GM11168 (cell line): ENCODE results near the gene STK32B.

ENCODE experiments used
- in situ Hi-C: fragments of 300-500 bp; cut with MboI; formaldehyde crosslinking; loops from one replicate; pipeline ENCODE4 v1.12.0; 2022; ENCODE audit warnings: low sequenced_read_pairs; ENCODE audit not compliant: unreplicated experiment

STK32B gene

DNA sequence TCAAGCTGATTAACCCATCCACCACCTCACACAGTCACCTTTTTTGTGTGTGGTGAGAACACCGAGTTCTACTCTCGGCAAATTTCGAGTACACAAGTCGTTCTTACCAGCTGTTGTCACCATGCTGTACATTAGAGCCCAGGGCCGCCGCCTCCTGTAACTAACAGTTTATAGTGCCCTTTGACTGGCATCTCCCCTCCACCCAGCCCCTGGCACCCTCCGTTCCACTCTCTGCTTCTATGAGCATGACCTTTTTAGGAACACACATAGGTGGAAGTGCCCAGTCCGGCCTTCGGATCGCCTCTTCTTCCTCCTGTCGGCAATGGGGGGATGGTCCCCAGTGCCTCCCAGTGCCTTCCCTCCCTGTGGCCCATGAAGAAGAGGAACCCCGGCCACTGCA, 141.4 kb downstream of the STK32B start:
- in situ Hi-C loops = no loop called here

DNA sequence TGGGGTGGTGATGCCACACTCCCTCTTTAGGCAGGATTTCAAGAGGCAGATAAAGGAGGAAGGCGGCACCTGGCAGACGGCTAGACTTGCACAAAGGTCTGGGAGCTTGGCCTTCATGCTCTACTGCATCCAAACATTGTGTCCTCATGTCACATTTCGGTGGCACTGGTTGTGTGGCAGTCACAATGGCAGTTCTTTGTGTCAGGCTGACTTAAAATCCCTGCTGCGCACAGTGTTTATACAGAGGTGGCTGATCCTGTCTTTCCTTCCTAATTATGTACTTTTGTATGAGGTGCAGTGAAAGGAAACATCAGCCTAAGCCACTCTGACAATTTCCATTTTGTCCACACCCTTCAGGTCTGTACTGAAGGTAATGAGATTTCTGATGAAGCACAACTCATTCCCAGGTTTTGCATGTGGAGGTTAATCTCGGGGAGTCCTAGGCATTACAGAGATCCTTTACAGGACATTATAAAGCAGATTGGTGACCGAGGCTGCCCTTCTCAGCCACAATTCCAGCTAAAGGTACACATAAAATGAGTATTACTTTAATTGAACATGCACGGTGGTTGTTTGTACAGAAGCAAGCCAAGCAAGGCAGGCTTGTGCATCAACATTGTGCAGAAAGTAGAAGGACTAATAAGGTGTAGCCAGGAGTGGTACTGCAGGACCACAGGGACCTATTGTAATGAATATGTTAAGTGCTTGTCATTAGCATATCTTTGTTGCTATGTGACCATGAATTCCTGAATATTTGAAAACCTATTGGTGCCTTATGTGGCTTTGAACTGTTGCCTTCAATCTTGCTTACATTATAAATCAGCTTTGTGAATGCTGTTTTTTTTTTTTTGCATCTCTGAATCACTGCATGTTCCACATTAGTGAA, 147.6 kb downstream of the STK32B start:
- in situ Hi-C loops = no loop called here

DNA sequence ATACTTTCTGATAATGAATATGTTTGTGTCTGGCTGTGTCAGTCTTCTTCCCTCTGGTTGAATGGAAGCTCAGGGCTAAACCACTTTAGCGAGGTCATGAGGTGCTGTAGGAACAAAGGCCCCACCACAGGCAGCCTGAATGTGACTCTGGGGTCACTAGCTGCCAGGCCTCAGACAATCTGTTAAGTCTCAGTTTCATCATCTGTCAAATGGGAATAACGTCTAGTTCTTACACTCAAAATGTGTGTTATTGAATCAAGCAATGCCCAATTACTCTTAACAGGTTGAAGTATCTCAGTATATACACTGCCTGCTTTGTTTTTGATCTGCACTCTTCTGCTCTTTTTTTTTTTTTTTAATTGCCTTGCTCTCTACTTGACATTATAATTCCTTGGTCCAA, 148.6 kb downstream of the STK32B start:
- in situ Hi-C loops = no loop called here

DNA sequence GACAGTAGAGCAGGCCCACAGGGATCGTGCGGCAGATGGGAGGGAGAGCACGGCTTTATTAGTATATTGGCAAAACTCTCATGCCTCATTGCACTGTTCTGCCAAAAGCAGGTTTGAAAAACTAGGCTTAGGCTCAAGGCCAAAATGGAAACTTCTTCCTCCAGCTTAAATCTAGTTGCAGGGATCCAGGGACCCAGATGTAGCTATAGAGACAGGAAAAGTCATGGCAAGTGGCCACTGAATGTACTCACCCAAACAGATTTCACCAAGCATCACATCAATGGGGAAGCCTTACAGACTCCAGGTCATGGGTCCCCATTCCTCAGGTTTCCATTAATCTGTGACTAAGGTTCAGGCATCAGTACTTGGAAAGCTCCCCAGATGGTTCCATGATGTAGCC, 149.2 kb downstream of the STK32B start:
- in situ Hi-C loops = no loop called here

DNA sequence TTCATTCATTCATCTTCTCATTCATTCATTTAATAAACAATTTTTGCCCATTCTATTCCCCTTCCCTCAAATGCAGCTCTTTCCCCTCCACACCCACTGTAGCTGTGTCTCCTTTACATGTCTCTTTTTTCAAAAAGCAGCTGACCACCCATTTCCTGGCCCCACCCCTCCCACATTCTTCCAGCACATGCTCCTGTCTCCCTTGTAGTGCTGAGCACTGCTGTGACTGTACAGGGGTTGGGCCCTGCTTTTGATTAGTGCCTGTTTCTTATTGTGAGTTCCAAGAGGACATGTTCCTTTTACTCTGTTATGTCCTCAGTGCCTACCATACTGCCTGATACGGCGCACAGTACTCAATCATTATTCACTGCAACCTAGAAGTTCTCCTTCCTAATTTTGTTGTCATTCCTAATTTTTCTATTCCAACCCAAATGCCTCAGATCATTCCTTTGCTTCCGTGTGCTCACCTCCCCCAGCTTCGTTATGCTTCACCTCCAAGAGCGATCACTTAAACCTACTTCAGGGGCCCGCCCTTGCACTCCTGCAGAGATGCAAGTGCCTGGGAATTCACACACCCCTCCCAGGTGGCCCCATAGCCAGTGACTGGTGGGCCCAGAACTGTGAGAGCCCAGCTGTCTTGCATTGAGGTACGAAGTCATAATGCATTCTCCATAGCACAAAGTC, 152.2 kb downstream of the STK32B start:
- in situ Hi-C loops = no loop called here

DNA sequence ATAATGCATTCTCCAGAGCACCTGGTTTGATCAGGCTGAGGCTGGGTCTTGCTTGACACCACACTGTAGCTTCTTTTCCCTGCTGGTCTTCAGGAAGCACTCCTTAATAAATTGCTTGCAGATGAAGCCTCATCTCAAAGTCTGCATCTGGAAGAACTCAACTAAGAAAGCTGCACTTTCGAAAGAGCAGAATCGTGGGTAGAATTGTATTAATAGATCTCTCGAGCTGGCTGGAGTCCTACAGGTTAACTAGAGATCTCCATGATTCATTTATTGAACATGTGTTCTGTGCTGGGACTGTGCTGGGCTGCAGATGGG, 152.7 kb downstream of the STK32B start:
- in situ Hi-C loops = no loop called here

DNA sequence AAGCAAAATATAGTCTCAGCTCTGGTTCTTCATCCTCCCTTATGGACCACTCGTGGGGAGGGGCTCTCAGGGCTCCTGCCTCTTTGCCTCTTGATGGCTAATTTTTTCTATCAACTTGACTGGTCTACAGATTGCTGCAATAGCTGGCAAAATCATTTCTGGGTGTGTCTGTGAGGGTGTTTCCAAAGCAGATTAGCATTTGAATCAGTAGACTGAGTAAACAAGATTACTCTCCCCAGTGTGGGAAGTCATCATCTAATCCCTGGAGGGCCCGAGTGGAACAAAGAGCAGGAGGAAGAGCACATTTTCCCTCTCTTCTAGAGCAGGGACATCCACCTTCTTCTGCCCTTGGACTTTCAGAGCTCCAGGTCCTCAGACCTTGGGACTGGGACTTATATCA, 153.5 kb downstream of the STK32B start:
- in situ Hi-C loops = no loop called here

DNA sequence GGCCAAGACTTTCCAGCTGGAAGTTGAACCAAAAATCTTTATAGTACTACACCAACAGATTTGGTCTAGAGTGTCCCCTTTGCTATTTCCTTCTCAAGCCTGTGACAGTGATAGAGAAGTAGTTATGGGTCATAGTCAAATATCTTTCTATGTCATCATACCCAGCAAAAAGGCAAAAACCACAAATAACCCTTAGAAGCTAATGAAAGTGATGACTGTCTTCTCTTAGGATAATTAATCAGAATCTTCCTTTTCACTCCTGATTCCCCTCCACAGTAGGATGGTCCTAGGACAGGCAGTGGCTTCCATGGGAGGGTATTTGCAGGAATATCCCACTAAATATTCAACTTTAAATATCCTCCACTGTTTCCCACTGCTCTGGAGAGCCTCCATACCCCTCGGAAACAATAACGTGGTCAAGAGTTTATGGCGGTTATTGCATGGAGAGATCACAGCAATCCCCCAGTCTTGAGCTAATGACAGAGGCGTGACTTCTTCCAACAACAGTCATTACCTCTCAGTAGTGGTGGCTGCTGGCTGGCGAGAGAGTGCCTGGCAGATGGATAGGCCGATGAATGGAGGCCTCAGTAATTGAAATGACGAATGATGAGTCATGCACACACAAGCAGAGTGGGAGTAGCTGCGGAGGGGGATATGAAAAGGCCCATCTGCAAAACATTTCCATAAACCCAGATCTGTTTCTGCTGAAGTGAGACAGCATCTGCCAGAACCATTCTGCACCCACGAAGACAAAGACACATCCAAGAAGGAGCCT, 154.9 kb downstream of the STK32B start:
- in situ Hi-C loops = no loop called here

DNA sequence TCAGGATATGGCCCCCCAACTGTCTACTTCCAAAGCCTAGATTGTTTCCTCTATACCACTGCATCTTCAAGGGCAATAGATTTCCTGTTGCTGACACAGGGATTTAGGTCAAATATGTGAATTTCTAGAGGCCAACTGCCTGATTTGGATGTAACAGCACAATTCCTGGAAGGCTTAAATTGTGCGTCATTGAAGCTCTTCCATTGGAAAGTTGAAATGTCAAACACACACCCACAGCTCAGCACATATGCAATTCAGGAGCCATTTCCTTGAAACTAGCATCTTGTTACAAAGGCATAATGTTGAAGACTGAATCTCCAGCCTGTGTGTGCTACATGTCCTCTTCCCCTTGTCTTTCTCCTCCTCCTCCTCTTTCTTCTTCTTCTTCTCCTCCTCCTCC, 158.6 kb downstream of the STK32B start:
- in situ Hi-C loops = no loop called here

DNA sequence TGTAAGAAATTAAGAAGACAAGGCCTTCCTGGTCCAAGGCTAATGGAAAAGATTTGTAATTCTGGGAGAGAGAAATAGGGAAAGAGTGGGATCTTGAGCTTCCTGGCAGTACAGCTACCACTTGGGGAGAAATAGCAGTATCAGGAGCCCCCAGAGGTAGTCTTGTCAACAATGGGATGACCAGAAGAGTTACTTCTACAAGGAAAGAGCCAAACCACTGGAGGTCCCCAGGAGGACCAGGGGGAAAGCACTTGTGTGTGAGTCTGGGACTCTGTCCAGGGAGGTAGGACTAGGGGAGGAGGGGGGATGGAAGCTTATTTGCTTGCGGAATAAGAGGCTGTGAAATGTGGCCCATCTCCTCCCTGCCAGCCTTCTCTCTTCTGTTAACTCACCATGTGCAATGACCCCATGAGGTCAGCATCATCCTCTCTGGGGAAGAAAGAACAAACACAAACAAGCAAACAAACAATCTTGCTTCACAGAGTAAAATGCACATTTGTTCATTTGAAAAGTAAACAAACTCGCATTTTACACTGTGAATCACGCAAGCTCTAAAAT, 160.1 kb downstream of the STK32B start:
- in situ Hi-C loops = no loop called here

DNA sequence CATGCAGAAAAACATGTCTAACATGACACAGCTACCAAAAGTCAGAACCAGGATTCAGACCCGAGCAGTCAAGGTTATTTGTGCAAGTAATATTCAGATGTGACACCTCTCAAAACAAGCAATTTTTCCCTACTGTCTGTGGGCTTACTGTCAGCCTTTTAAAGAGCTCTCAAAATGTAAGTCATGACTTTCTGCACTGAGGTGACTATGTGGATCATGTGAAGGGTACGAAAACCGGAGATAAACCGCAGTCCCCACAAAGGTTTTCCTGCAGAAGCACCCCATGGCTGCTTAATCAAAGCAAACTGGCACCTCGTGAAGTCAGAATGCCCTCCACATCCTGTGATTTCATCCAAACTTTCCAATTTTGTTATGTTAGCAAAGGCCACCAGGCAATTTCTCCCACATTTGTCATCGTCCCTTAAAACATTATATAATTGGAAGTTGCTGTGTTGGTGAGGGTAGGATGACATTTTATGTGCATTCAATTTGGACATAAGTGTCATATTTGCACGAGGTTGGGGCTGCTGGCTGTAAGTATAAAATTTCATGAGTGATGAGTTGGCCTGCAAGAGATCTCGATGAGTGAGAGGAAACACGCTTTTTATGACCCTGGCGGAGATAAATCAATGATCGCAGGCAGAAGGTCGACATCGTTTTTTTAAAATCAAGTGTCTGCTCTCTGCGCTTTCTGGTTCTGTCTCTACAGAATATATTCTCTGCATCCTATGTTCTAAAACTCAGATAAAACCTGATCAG, 161.2 kb downstream of the STK32B start:
- in situ Hi-C loops = no loop called here

DNA sequence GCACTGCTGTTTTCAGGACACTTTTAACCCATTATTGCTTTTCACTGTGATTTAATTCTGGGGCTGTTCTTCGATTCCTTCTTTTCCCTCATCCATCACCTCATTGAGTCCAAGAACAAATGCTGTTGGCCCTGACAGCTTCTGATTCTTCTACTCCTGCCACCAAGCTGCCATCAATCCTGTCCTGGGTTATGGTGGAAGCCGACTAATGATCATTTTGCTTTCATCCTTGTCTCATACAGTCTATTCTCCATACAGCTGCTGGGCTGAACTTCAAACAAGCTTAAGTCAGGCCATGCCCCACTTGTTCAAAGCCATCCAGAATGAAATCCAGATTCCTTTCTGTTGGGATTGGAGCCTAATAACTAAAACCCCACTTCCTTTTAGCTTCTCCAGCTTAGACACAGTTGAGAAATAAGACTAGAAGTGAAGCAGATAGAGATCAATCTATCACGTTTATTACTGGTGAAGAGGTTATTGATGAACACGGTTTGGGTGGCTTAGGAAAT, 161.9 kb downstream of the STK32B start:
- in situ Hi-C loops = no loop called here

DNA sequence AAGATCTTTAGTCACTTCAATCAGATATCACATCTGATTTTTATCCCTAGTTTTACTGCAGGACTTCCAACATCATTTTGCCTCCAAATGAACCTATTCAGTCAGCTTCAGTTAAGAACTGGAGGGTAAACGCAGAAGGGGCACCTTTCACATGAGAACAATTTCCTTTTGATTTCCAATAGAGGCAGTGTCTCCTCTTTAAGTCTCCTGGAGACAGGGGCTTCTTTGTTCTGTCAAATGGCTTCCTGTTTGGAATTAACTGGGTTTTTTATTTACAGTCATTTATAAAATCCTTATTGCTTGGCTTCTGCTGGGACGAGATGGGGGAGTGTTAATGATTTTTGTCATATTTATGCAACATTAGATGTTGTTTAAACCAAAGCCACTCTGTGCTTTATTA, 164.0 kb downstream of the STK32B start:
- in situ Hi-C loops = no loop called here

DNA sequence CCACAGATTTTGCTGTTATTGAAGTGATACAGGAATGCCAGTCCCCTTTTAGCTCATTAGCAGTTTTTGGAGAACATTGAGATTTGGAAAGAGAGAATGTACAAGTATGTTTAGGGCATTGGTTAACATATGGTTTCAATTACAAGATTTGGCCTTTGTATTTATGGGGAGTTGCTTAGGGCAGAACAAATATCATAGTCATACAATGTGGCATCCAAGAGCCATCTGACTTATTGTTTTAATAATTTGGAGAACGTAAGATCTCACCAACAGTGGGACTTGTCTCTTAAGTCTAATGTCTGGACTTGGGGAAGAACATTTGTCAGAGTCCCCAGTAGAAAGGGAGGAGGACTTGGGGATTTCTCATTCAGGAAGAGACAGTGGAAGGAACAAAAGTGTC, 166.1 kb downstream of the STK32B start:
- in situ Hi-C loops = no loop called here

DNA sequence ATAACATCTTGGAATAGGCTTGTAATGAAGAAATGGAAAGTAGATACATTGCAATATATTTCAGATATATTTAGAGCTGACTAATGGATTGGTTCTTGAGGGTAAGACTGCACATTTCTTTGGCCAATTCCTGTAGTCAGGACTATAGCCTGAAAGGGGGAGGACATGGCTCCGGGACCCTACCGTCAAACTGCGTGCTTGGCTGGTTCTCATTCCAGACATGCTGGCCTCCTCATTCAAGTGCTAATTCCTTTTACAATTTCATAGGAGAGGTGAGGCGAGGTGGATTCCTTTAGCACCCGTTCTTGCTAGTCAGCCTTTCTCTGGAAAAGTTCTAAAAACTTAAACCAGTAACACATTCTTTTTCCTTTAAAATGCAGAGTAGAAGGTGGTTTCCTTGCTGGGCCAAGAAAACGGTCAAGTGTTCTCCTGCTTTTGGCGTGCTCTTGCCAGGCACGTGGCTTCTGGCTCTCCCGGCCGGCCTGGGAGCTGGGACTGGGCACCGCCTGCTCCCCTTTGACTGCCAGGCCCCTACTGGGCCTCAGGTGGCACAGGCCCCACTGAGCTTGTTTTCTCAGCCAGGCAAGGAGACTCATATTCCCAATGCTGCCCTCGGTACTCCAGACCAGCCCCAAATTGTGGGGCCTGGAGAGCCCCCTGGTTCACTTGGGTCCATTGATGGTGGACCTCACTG, 167.2 kb downstream of the STK32B start:
- in situ Hi-C loops = no loop called here

DNA sequence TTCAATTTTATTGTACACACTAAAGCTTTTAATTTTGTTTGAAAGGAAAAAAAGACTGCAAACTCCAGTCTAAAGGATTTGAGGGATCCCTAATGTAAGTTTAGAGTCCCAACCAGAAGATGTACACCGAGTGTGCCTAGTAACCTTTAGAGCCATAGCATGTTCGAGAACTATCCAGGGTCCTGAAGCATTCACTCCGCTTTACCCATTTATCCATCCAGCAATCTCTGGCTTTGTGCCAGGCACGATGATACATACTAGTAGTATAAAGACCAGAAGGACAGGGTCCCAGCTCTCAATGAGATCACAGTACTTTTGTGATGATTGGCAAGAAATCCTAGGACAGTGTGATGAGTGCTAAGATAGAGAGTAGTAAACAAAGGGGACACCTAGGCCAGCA, 168.7 kb downstream of the STK32B start:
- in situ Hi-C loops = no loop called here

DNA sequence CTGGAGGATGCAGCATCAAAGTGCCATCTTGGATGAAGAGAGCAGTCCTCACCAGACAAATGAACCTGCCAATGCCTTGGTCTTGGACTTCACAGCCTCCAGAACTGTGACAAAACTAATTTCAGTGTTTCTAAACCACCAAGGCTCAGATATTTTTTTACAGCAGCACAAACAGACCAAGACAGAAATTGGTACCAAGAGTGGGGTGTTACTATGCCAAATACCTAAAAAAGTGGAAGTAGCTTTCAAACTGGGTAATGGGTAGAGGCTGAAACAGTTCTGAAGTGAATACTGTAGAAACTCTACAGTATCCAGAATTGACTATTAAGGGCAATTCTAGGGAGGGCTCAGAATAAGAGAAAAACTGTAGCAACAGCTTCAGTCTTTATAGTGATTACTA, 170.8 kb downstream of the STK32B start:
- in situ Hi-C loops = no loop called here

DNA sequence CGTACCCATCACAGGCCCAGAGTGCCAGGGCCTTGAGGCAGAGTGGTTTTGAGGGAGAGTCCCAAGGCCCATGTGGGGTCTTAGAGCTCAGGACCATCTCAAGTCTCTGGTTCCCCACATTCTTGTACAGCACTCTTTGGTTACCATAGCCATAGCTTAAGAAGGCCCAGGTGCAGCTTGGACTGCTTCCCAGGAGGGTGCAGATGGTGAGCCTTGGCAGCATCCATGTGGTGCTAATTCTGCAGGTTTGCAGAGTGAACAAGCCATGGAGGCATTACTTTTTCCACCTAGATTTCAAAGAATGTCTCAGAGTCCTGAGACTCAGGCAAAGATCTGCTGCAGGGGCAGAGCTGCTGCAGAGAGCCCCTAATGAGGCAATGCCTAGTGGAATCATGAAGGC, 171.7 kb downstream of the STK32B start:
- in situ Hi-C loops = no loop called here

DNA sequence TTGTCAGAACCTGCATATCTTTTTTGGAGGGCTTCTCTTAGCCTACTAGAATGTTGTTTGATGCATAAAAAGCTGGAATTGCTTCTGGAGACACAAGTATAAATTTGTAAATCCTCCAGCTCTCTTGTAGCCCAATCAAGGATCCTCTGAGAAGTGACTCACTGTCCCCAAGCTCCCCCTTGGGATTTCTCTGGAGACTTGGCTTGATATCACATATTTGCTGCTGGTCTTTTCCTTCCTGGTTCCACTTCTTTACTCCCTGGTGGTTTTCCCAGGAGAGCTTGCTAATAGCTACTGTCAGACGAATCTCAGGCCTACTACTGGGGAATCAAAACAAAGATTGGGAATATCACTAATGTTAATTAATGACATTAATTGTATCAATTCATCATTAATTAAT, 173.1 kb downstream of the STK32B start:
- in situ Hi-C loops = no loop called here
